DMS53 treated with DMSO at 0.1 percent for 48 hours (cell line): Measurements from ENCODE around the gene LNP1.
A peak's percentile ranks its signal among the peaks of the same experiment; 100 is the strongest.
"Not testable (repeated sequence)": the region's sequence is repeated elsewhere in the genome, so short reads cannot be mapped to it uniquely, and the experiment has no call there.

Experiments used
- DNase-seq: peaks from one replicate; lab custom pipeline; 2025; ENCODE audit not compliant: unreplicated experiment; lab: John Stamatoyannopoulos, UW

LNP1 gene

GRCh38 chr3:100400780-100401673, at the start of gene LNP1, which contains the start of gene TOMM70:
TSS of gene LNP1 (plus strand) at chr3:100401539. CDS start at chr3:100429730, 28,191 bp downstream.
TSS of gene TOMM70 (minus strand) at chr3:100401089. CDS start at chr3:100400949, 140 bp downstream.
- peak; percentile 83 for DNase-seq

GRCh38 chr3:100351770-100352169, 49.6 kb upstream of the LNP1 start:
- not testable (repeated sequence) for DNase-seq

GRCh38 chr3:100352296-100353231, 48.8 kb upstream of the LNP1 start:
- DNase-seq: no peak

- DNase-seq: no peak
These were observed 46.5 kb upstream of the LNP1 start for GRCh38 chr3:100354850-100355249.

GRCh38 chr3:100358413-100358812, 42.9 kb upstream of the LNP1 start:
- DNase-seq: no peak

GRCh38 chr3:100359035-100359434, 42.3 kb upstream of the LNP1 start:
- DNase-seq: no peak

- DNase-seq: no peak
These were observed 40.4 kb upstream of the LNP1 start for GRCh38 chr3:100360757-100361496.

GRCh38 chr3:100361897-100362296, 39.4 kb upstream of the LNP1 start:
- no peak for DNase-seq

GRCh38 chr3:100364421-100364820, 36.9 kb upstream of the LNP1 start:
- no peak for DNase-seq

- DNase-seq: no peak
These were observed 34.9 kb upstream of the LNP1 start for GRCh38 chr3:100366424-100366823.

- no peak for DNase-seq
These were observed 32.9 kb upstream of the LNP1 start for GRCh38 chr3:100368441-100368840.

- DNase-seq: no peak
These were observed 30.6 kb upstream of the LNP1 start for GRCh38 chr3:100370756-100371155.

- no peak for DNase-seq
These were observed 26.8 kb upstream of the LNP1 start for GRCh38 chr3:100374521-100374920.

GRCh38 chr3:100376301-100376700, 25.0 kb upstream of the LNP1 start:
- no peak for DNase-seq

GRCh38 chr3:100384733-100385525, 16.4 kb upstream of the LNP1 start:
- DNase-seq: no peak

- DNase-seq: no peak
These were observed 14.8 kb upstream of the LNP1 start for GRCh38 chr3:100386437-100387074.

- no peak for DNase-seq
These were observed 12.3 kb upstream of the LNP1 start for GRCh38 chr3:100389025-100389424.

GRCh38 chr3:100395679-100396431, 5.5 kb upstream of the LNP1 start:
- no peak for DNase-seq

- no peak for DNase-seq
These were observed 4.4 kb upstream of the LNP1 start for GRCh38 chr3:100396967-100397366.
